ENCODE measurements around the gene PLCG1.
A peak's percentile ranks its signal among the peaks of the same experiment; 100 is the strongest.
"Not testable (repeated sequence)": the region's sequence is repeated elsewhere in the genome, so short reads cannot be mapped to it uniquely, and the experiment has no call there.

Gene PLCG1

GRCh38 chr20:41125530-41126457 lies 11.5 kb upstream of the PLCG1 start:
- no peak for DNase-seq

- DNase-seq: no peak
Observed at GRCh38 chr20:41126719-41127118, 10.6 kb upstream of the PLCG1 start.

- not testable (repeated sequence) for DNase-seq
Observed at GRCh38 chr20:41128317-41128716, 9.0 kb upstream of the PLCG1 start.

GRCh38 chr20:41131594-41132387 lies 5.6 kb upstream of the PLCG1 start:
- DNase-seq: no peak

- DNase-seq: not testable (repeated sequence)
Observed at GRCh38 chr20:41132388-41132775, 5.0 kb upstream of the PLCG1 start.

GRCh38 chr20:41133709-41134361 lies 3.5 kb upstream of the PLCG1 start:
- no peak for DNase-seq

GRCh38 chr20:41134362-41135186 lies 2.8 kb upstream of the PLCG1 start:
- no peak for DNase-seq

- peak; percentile 72 for DNase-seq
Observed at GRCh38 chr20:41135187-41135887, 2.0 kb upstream of the PLCG1 start.

GRCh38 chr20:41135888-41136679 lies 1.3 kb upstream of the PLCG1 start:
- DNase-seq: no peak

GRCh38 chr20:41137614-41138474 lies 501 bp downstream of the PLCG1 start:
- peak; percentile 60 for DNase-seq

GRCh38 chr20:41138475-41139226 lies 1.3 kb downstream of the PLCG1 start:
- DNase-seq: peak; percentile 50

- DNase-seq: no peak
Observed at GRCh38 chr20:41139227-41140093, 2.1 kb downstream of the PLCG1 start.

- DNase-seq: no peak
Observed at GRCh38 chr20:41140226-41141133, 3.1 kb downstream of the PLCG1 start.

GRCh38 chr20:41141153-41141815 lies 3.9 kb downstream of the PLCG1 start:
- DNase-seq: peak; percentile 29

- DNase-seq: peak; percentile 35
Observed at GRCh38 chr20:41142245-41142644, 4.9 kb downstream of the PLCG1 start.

GRCh38 chr20:41142919-41143318 lies 5.6 kb downstream of the PLCG1 start:
- peak; percentile 33 for DNase-seq
